ENCODE data around the gene BTRC.

BTRC gene

GRCh38 chr10:101485681-101486554 is 132.0 kb downstream of the BTRC start:
- peak; percentile 9 for DNase-seq

GRCh38 chr10:101487399-101487798 is 133.4 kb downstream of the BTRC start:
- DNase-seq, result no peak

DNA sequence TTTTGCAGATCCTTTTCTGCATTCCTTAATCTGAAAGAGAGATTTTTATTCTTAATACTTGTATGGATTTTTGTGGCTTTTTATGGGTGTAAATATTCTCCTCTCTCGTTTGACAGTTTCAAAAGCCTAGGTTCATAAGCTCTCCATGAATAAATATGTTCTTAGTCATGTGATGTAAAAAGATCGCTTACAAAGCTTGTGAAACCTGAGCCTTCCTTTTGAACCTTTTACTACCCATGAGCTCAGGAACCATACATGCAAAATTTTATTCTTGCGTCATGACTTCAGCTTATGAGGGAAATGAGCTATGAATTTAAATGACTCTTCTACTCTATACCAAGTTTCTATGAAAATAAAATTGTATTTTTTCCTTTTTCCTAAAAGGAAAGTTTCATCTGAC is 135.4 kb downstream of the BTRC start:
- peak; percentile 36 for DNase-seq

DNA sequence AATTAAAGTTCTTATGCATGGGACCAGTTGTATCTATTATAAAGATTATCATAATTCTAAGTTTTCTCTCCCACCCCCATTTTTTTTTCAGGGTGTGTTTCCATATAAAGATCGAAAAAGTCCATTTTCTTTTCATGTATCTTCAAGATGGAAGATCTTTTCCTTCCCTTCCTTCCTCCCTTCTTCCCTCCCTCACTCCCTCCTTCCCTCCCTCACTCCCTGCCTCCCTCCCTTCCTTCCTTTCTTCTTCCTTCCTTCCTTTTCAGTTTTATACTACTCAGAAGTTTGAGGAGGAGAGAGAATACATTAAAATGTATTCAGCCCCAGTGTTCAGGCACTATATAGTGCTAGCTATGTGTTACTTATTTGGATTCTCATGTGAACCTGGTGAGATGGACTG is 136.1 kb downstream of the BTRC start:
- no peak for DNase-seq

GRCh38 chr10:101492205-101492604 is 138.2 kb downstream of the BTRC start:
- DNase-seq, result no peak

- no peak for DNase-seq
Measured at GRCh38 chr10:101492814-101493213, 138.8 kb downstream of the BTRC start.

DNA sequence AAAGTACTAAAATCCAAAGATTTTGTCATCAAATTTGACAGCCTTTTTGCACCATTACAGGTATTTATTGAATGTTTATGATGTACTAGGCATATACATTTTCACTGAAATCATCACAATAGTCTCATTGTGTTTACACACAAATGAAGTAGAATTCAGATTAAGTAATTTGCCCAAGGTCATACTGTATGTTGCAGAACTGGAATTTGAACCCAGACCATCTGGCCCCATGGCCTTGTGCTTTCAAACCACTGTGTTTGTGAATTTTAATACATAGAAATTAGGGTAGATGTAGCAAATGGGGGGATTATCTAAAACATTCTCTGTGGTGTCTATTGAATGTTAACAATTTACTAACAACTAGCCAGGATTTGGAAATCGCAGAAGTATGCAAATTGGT is 139.3 kb downstream of the BTRC start:
- no peak for DNase-seq

DNA sequence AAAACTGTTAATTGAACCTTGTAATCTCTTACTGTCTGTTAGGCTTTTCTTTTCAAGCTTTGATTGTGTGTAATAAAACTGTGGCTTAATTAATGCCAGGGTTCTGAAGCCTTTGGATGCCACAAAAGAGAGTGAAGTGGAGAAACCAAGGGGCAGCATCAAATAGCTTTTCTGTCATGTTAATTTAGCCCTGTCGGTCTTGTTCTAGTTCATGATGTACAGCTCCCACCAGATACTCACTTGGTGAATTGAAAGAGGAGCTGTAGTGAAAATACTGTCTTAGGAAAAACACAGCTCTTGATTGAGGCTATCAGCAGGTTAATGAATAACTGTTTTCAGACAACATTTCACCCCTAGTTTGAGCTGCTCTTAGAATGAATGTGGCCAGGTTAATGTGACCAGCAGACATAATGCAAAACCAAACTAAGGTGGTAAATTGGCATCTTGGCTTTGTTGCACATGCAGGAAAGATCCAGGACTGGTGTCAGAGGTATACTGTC is 139.9 kb downstream of the BTRC start:
- DNase-seq, result no peak

DNA sequence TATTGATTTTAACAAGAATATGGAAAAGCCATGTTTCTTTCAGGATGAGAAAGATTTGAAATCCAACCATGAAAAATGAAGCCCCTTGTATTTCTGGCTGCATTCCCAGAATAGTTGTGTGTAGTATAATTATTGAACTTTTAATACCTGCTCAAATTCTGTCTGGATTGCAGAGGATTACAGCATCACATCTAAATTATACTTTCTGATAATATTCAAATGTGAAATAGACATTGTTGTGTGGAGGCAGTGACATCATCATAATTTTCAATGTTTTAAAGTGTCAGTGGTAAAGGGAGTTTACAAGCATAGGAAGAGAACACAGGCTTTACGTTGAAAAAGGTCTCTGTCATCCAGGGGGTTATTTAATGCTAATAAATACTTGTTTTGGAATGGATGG is 140.7 kb downstream of the BTRC start:
- DNase-seq, result no peak

DNA sequence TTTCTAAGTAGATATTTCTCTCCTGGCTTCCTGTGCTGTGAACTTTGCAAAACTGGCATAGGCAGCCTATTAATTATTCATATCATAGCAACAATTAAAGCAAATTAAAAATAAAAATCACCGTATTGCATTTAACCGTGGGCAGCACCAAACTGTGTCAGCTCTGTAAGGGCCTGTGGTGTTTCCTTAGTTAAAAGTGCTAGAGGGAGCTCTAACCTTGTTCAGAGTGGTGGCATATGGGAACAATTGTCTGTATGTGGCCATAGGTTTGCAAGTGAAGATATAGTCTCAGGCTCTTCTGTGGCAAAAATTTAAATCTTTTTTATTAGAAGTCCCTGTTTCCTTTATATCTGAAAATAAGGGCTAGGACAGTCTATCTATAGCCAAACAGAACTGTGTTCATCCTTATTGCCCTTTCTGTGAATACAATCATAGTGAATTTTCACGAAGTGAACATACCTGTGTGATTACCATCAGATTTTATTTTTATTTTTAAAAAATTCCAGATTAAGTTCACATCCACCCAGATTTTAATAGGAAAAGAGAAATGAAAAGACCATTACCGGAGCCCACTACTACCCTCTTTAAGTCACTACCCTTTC is 141.5 kb downstream of the BTRC start:
- DNase-seq, result no peak

DNA sequence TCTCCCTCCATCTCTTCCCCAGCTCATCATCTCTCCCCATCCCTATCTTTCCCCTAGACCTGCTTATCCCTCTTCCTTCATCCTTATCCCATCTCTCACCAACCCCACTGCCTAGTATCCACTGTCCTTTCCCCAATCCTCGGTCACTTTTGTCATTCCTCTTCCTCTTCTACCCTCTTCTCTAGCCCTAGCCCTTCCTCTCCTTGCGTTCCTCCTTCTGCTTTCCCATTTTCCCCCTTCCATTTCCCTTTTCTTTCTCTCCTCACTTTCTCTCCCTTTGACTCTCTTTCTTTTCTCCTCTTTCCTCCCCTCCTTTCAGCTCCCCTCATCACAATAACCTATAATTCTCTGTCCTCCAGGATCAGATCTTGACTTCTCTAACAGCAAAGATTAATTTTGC is 150.5 kb downstream of the BTRC start:
- no peak for DNase-seq

GRCh38 chr10:101506829-101507661 is 153.1 kb downstream of the BTRC start:
- no peak for DNase-seq

GRCh38 chr10:101507828-101508227 is 153.9 kb downstream of the BTRC start:
- DNase-seq, result no peak

DNA sequence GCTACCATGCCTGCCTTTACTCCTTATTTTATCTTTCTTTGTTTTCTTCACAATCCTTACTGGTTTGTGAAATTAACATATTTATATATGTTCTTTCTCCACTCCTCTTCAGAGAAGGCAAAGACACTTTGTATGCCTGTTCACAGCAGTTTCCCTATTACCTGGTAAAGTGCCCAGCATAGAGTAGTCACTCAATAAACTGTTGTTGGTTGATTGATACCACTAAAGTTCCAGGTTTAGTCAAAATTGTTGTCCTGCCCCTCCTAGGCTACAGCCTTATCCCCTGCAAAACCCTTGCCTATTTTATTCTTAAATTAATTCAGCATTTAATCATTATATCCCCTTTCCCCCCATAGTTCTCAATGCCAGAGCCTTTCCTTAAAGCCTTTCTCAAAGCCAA is 158.0 kb downstream of the BTRC start:
- DNase-seq, result no peak

DNA sequence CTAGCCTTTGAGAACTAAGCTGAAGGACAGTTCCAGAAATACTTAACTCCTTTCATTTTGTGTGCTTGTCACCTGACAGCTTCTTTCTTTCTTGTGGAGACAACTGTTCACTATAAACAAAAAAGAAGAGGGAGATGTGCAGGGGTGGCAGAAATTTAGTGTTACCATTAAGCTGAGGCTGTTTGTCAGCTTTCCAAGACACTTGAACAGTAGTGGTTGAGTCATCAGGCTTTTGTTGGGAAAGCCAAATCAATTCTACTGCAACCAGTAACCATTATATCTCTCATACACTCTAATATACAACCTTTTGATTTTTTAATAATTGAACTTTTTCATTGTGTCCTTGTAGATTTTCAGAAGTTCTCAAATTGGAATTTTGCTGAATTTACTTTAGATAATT is 158.8 kb downstream of the BTRC start:
- DNase-seq, result no peak

DNA sequence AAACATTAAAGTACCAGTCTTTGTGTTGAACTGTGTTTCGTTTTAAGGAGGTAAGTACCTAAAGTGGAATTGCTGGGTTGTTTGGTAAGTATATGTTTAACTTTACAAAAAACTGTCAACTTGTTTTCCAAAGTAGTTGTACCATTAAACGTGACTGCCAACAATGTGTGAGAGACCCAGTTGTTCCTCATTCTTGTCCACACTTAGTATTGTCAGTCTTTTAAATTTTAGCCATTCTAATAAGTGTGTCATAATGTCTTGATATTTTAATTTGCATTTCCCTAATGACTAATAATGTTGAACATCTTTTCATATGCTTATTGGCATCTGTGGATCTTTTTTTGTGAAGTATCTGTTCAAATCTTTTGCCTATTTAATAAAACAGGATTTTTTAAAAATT is 159.8 kb downstream of the BTRC start:
- DNase-seq, result no peak

DNA sequence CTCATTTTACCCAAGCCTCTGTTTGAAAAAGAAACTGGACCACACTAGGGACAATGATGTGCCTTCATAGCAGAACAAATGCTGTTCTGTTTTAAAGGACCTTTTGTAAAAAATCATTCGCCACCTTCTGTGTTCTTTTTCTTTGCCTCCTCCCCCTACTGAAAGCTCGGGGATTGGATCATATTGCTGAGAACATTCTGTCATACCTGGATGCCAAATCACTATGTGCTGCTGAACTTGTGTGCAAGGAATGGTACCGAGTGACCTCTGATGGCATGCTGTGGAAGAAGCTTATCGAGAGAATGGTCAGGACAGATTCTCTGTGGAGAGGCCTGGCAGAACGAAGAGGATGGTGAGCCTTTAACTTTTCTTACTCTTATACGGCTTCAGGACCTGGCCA is 171.9 kb downstream of the BTRC start:
- no peak for DNase-seq

DNA sequence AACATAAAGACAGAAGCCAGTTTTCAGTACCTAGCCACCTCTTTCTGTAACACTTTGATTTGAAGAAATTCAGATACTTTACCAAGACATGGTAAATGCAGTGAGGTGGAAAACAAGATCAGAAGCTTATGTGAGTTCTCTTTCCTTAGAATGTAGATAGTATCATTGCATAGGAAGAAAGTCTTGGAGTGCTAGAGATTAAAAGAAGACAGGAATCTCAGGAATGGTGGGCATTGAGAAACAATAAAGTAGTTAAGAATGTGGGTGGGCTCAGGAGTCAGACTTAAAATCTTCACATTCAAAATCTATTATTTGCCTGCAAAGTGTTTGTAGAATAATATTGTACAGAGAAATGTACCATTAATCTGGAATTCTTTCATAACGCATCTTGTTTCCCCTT is 175.2 kb downstream of the BTRC start:
- DNase-seq, result no peak

DNA sequence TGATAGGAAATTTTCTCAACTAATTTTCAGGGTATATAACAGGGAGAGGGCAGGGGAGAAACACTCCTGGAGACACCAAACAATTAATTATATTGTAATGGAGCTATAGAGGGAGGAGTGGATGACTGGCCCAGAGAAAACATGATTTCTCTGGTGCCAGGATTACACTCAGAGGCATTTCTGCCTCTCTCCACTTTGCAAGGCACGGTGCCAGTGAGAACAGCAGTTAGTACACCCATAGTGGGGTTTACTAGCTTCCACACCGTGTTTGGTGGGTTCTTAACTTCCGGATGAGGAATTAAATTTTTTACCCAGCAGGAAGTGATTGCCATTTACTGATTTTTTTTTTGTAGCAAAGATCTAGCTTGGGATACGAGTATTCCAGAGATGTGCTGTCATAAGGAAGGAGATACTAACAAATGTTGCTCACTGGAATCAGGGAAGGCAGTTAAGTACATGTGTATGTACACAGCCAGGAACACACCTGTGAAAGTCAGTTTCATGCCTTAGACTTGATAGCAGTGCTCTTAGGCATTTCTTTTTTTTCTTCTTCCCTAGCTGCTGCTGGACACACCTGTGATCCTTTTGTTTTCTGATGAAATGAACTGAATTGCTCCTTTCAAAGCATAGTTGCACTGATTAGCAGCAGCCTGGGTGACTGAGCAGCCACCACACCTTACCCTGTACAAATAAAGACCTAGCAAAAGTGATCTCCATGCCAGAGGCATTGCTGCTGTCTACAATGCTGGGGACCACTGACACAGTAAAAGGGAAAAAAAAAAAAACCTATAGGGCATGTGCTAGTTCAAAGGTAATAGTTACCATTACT is 176.0 kb downstream of the BTRC start:
- DNase-seq, result no peak

DNA sequence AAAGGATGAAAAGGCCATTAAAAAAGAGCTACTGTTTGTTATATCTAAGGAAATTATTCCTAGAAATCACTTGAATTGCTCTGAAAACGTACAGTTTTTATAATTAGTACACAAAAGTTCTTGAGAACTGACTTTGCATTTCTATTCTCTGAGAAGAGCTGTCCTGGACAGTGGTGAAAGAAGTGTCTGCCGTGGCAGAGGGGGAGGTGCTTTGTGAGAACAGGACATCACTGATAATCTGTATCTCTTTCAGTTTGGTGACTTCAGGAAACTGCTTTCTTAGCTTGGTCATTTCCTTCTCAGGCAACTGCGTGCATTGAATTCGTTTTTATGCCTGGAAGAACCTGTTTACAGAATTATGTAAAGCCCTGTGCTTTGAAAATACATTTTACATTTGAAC is 182.0 kb downstream of the BTRC start:
- DNase-seq, result no peak

- DNase-seq, result no peak
Measured at GRCh38 chr10:101536800-101537199, 182.8 kb downstream of the BTRC start.

GRCh38 chr10:101538446-101538845 is 184.5 kb downstream of the BTRC start:
- DNase-seq, result peak; percentile 11

DNA sequence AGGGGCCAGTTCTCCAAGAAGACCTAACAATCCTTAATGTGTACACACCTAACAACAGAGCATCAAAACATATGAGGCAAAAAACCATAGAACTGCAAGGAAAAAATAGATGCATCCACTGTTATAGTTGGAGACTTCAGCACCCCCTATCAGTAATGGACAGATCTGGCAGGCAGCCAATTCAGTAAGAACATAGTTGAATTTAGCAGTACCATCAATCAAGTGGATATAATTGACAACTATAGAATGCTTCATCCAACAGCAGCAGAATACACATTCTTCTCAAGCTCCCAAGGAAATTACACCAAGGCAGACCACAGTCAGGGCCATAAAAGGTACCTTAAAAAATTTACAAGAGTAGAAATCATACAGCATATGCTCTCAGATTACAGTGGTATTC is 191.9 kb downstream of the BTRC start:
- DNase-seq, result no peak
